Measurements from ENCODE around the gene AMOTL1.

AMOTL1 gene

GRCh38 chr11:94767701-94768601 lies at the start of gene AMOTL1:
Gene AMOTL1 (plus strand): TSS chr11:94768356. CDS start chr11:94768512, 156 bp downstream.
- DNase-seq = peak; percentile 51

- DNase-seq = no peak
Observed at GRCh38 chr11:94719876-94720275, 48.3 kb upstream of the AMOTL1 start.

GRCh38 chr11:94721565-94722292 lies 46.4 kb upstream of the AMOTL1 start:
- no peak for DNase-seq

- no peak for DNase-seq
Observed at GRCh38 chr11:94722735-94723134, 45.4 kb upstream of the AMOTL1 start.

GRCh38 chr11:94725097-94725496 lies 43.1 kb upstream of the AMOTL1 start:
- no peak for DNase-seq

GRCh38 chr11:94727819-94728218 lies 40.3 kb upstream of the AMOTL1 start:
- DNase-seq = no peak

GRCh38 chr11:94728541-94728940 lies 39.6 kb upstream of the AMOTL1 start:
- no peak for DNase-seq

- DNase-seq = no peak
Observed at GRCh38 chr11:94728966-94729751, 39.0 kb upstream of the AMOTL1 start.

GRCh38 chr11:94730153-94730552 lies 38.0 kb upstream of the AMOTL1 start:
- no peak for DNase-seq

GRCh38 chr11:94731880-94732601 lies 36.1 kb upstream of the AMOTL1 start:
- no peak for DNase-seq

GRCh38 chr11:94732617-94733281 lies 35.4 kb upstream of the AMOTL1 start:
- DNase-seq = no peak

GRCh38 chr11:94734563-94735275 lies 33.4 kb upstream of the AMOTL1 start:
- DNase-seq = no peak

- no peak for DNase-seq
Observed at GRCh38 chr11:94735907-94736306, 32.2 kb upstream of the AMOTL1 start.

- no peak for DNase-seq
Observed at GRCh38 chr11:94737171-94737611, 31.0 kb upstream of the AMOTL1 start.

GRCh38 chr11:94738746-94739145 lies 29.4 kb upstream of the AMOTL1 start:
- DNase-seq = no peak

GRCh38 chr11:94739331-94739730 lies 28.8 kb upstream of the AMOTL1 start:
- no peak for DNase-seq

GRCh38 chr11:94740083-94741021 lies 27.8 kb upstream of the AMOTL1 start:
- no peak for DNase-seq

GRCh38 chr11:94741022-94741679 lies 27.0 kb upstream of the AMOTL1 start:
- DNase-seq = no peak

- DNase-seq = no peak
Observed at GRCh38 chr11:94742665-94743064, 25.5 kb upstream of the AMOTL1 start.

Data from CD4-positive, alpha-beta T cell treated with Interferon gamma for 1 hour (primary cell).